K562 (cell line): ENCODE measurements around the gene GMNC. TPM values are rescaled to one million over a fixed set of nuclear protein-coding genes. Genes with fewer than 3 reads are reported as not detected.

ENCODE experiments used
- ATAC-seq: fragments of 200-7000 bp; cut with Tn5 transposase; 3 replicates; pipeline ENCODE4 v1.9.1; 2020; ENCODE audit warnings: moderate library complexity
- BruUV-seq: library from RNA; stranded (reverse); fragments of 400-500 nt; replicated peaks from 2 replicates; lab custom pipeline; 2021; lab: Mats Ljungman, UMichigan
- CTCF ChIA-PET: fragments of 300-600 bp; formaldehyde crosslinking; extraction: SDS; loops from one replicate; lab custom pipeline; 2021; ENCODE audit warnings: low intra/inter-chr PET ratio; lab: Yijun Ruan, JAX
- POLR2A ChIA-PET: fragments of 300-600, 350-650 bp; sonication (Branson Sonifier 250); formaldehyde crosslinking; extraction: SDS; loops from one replicate; lab custom pipeline; 2021; ENCODE audit warnings: antibody characterized with exemption, inconsistent platforms; lab: Yijun Ruan, JAX
- DNase-seq, 4 experiments: peaks; one replicate each; pipeline versions ENCODE4 v3.0.0 to v3.0.0-alpha.2; 2011 to 2018; ENCODE audit warnings: low spot score in 3 of 4, mixed read lengths in 3 of 4; ENCODE audit errors: extremely low read depth in 1 of 4
- FAIRE-seq: peaks from 2 replicates; lab custom pipeline; 2011; peaks lifted over from hg19 to GRCh38; lab: Jason Lieb, UNC
- H2AFZ ChIP-seq: 2 replicates; pipeline ENCODE4 v1.6.0; 2011; ENCODE audit warnings: low read depth, low read length, control low read depth, inconsistent platforms
- H3K27ac ChIP-seq: fragments of 200-600 bp; 3 replicates; pipeline ENCODE4 v1.8.0; 2011; ENCODE audit warnings: low read depth, mild to moderate bottlenecking, control low read depth, inconsistent platforms, low read length, moderate library complexity, mixed read lengths; ENCODE audit errors: extremely low read depth
- H3K27me3 ChIP-seq, 2 experiments: fragments of 300-600 bp in 1 of 2; 2 replicates in 1 of 2; 3 replicates in 1 of 2; pipeline versions ENCODE4 v1.6.0 to v1.8.0; 2011; ENCODE audit warnings: inconsistent platforms in 2 of 2, low read length in 2 of 2, mild to moderate bottlenecking in 1 of 2, mixed read lengths in 1 of 2, moderate library complexity in 1 of 2; ENCODE audit not compliant: control insufficient read depth in 2 of 2, insufficient read depth in 2 of 2
- H3K36me3 ChIP-seq: fragments of 300-600 bp; 3 replicates; pipeline ENCODE4 v1.8.0; 2011; ENCODE audit warnings: mild to moderate bottlenecking, low read length, inconsistent platforms; ENCODE audit not compliant: control insufficient read depth, insufficient read depth
- H3K4me1 ChIP-seq, 2 experiments: fragments of 200-600 bp in 1 of 2; replicated peaks in 1 of 2; 2 replicates in 1 of 2; 3 replicates in 1 of 2; pipeline versions ENCODE4 v1.5.1 to v1.8.0; 2011; ENCODE audit warnings: inconsistent platforms in 2 of 2, low read length in 2 of 2, mild to moderate bottlenecking in 1 of 2, mixed read lengths in 1 of 2, moderate library complexity in 1 of 2; ENCODE audit not compliant: control insufficient read depth in 2 of 2, insufficient read depth in 2 of 2
- H3K4me2 ChIP-seq: 2 replicates; pipeline ENCODE4 v1.6.1; 2011; ENCODE audit warnings: low read length, control low read depth, inconsistent platforms, mixed read lengths; ENCODE audit not compliant: insufficient read depth
- H3K4me3 ChIP-seq: fragments of 200-600 bp; sonication (generic), shearing (Covaris generic); 2 replicates; pipeline ENCODE4 v1.5.1; 2016; ENCODE audit warnings: control low read depth, inconsistent platforms
- H3K79me2 ChIP-seq: fragments of 200-600 bp; 3 replicates; pipeline ENCODE4 v1.8.0; 2011; ENCODE audit warnings: low read length, inconsistent platforms; ENCODE audit not compliant: control insufficient read depth, insufficient read depth
- H3K9ac ChIP-seq, 2 experiments: 2 replicates each; pipeline versions ENCODE4 v1.6.0 to v1.6.1; 2011; ENCODE audit warnings: low read depth in 2 of 2, low read length in 2 of 2, control low read depth in 1 of 2, inconsistent platforms in 1 of 2, mild to moderate bottlenecking in 1 of 2, mixed read lengths in 1 of 2; ENCODE audit not compliant: insufficient read depth in 1 of 2
- H3K9me1 ChIP-seq: one replicate; pipeline ENCODE4 v1.6.0; 2011; ENCODE audit warnings: inconsistent platforms, mild to moderate bottlenecking, low read length, moderate library complexity; ENCODE audit not compliant: control insufficient read depth, insufficient read depth
- H3K9me3 ChIP-seq: replicated peaks from 2 replicates; pipeline ENCODE4 v1.5.1; 2011; ENCODE audit warnings: low read depth, low read length, inconsistent platforms; ENCODE audit not compliant: control insufficient read depth, insufficient read depth
- H4K20me1 ChIP-seq: replicated peaks from 2 replicates; pipeline ENCODE4 v1.6.1; 2011; ENCODE audit warnings: low read length, inconsistent platforms, mixed read lengths; ENCODE audit not compliant: control insufficient read depth, insufficient read depth
- CREBBP ChIP-seq: IDR thresholded peaks from one replicate; pipeline ENCODE4 v1.6.1; 2012; ENCODE audit warnings: low read depth, mild to moderate bottlenecking, control low read depth, inconsistent platforms, low read length
- HINFP ChIP-seq: fragments of 450-650 bp; conservative IDR thresholded peaks from 2 replicates; pipeline ENCODE4 v1.6.1; 2016; ENCODE audit warnings: missing genetic modification characterization, low read depth, mild to moderate bottlenecking, control low read depth, missing compliant biosample characterization
- SMC3 ChIP-seq: conservative IDR thresholded peaks from 2 replicates; pipeline ENCODE4 v1.6.1; 2011; ENCODE audit warnings: low read depth, low read length, improper control_type of control experiment; ENCODE audit not compliant: insufficient read depth
- TCF7L2 ChIP-seq: fragments of 150-350 bp; IDR thresholded peaks from 2 replicates; pipeline ENCODE4 v1.6.1; 2016; ENCODE audit warnings: low read depth, mild to moderate bottlenecking, low read length, moderate library complexity
- TGIF2 ChIP-seq: sonication (generic); formaldehyde crosslinking; IDR thresholded peaks from 2 replicates; pipeline ENCODE4 v1.8.1; 2022; ENCODE audit warnings: mild to moderate bottlenecking, missing genetic modification reagents, moderate library complexity
- ZNF23 ChIP-seq: fragments of 250-450 bp; sonication (Bioruptor Pico); IDR thresholded peaks from 2 replicates; pipeline ENCODE4 v1.4.0; 2020; ENCODE audit warnings: mild to moderate bottlenecking
- ZNF280A ChIP-seq: fragments of 450-650 bp; IDR thresholded peaks from 2 replicates; pipeline ENCODE4 v1.6.1; 2018; ENCODE audit warnings: mild to moderate bottlenecking, low read depth; ENCODE audit not compliant: partially characterized antibody
- ZNF311 ChIP-seq: fragments of 250-450 bp; sonication (Bioruptor Pico); IDR thresholded peaks from 2 replicates; pipeline ENCODE4 v1.4.0; 2020; ENCODE audit warnings: mild to moderate bottlenecking, moderate library complexity
- ZNF764 ChIP-seq: fragments of 250-450 bp; sonication (Bioruptor Pico); IDR thresholded peaks from 2 replicates; pipeline ENCODE4 v1.4.0; 2020; ENCODE audit warnings: low read depth, mild to moderate bottlenecking, moderate library complexity
- ZNF830 ChIP-seq: fragments of 250-450 bp; sonication (Bioruptor Pico); IDR thresholded peaks from 2 replicates; pipeline ENCODE4 v1.5.0; 2021; ENCODE audit warnings: mild to moderate bottlenecking
- WGBS: fragments of 100-300 bp; shearing (Covaris generic); methylation state at CpG from one replicate; pipeline ENCODE4 v1.1.6; 2016; ENCODE audit warnings: low coverage, mixed read lengths; ENCODE audit not compliant: insufficient coverage; ENCODE audit errors: missing lambda C conversion rate; 5-methylcytosine and 5-hydroxymethylcytosine counted together
- in situ Hi-C: fragments of 300-500 bp; cut with MboI; formaldehyde crosslinking; loops from 4 replicates; pipeline ENCODE4 v1.15.0; 2018; ENCODE audit warnings: inconsistent platforms, mixed read lengths
- intact Hi-C: fragments of 100-400 bp; cut with micrococcal nuclease; formaldehyde crosslinking; loops from 2 replicates; pipeline ENCODE4 v1.14.2; 2022
- polyA plus RNA-seq, 8 experiments: library from polyadenylated mRNA; depleted of rRNA in 4 of 8; stranded (reverse) in 5 of 8; unstranded in 3 of 8; fragments of >200 nt; fragmentation: Nextera tagmentation in 2 of 8; fragmentation: Illumina TruSeq in 1 of 8; extraction: Ambion mirVana in 2 of 8; extraction: Trizol in 1 of 8; gene quantifications; 2 replicates each; pipeline versions ENCODE4 v1.2.1 to v1.2.3, GENCODE V29; 2011 to 2014; ENCODE audit warnings: inconsistent platforms in 1 of 8, missing spikeins in 1 of 8
- total RNA-seq, 7 experiments: library from RNA; depleted of rRNA in 6 of 7; stranded (reverse); fragments of >200 nt in 6 of 7; fragmentation: Illumina TruSeq in 2 of 7; extraction: Trizol in 2 of 7; gene quantifications; 2 replicates each; pipeline versions ENCODE4 v1.2.1 to v1.2.3, GENCODE V29; 2011 to 2021; ENCODE audit warnings: low replicate concordance in 1 of 7
- TF ChIP-seq, protein P1 (sequence below), 2 experiments: IDR thresholded peaks; 2 replicates each; pipeline ENCODE4 v1.6.1; 2012; ENCODE audit warnings: improper control_type of control experiment in 2 of 2, low read depth in 2 of 2, low read length in 2 of 2, borderline replicate concordance in 1 of 2
- TF ChIP-seq, protein P2 (sequence below): fragments of 450-650 bp; IDR thresholded peaks from 2 replicates; pipeline ENCODE4 v1.6.1; 2016; ENCODE audit warnings: low read depth, mild to moderate bottlenecking, moderate library complexity
- TF ChIP-seq, protein P3 (sequence below): fragments of 250-450 bp; sonication (Bioruptor Pico); IDR thresholded peaks from 2 replicates; pipeline ENCODE4 v1.5.1; 2021; ENCODE audit warnings: mild to moderate bottlenecking

GMNC gene
- total and polyA plus RNA-seq, 9 of the 15 experiments (the other 6 are each of a cell fraction or from before 2014, with no cell fraction given), result not detected

DNA sequence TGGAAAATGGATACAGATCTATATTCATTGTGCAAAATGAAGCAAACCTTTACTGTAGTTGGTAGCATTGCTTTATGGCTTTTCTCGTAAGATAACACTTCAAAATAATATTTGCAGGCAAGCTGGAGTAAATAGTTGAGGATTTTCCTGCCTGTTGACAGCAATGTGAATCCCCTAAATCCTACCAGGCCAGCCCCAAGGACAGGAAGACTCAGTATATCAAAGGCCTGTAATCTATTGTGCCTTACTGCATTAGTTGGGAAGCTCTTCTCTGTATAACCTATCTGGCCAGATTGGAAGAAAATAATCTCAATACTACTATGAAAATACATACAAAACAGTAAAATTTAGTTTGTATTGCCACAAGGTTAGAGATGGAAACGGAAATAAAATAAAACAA, 4.6 kb upstream of the GMNC start:
- no peak for ATAC-seq
- no TSS peak for BruUV-seq
- 0% methylated on average over 2 of the region's 2 CpGs for WGBS
- Histone ChIP-seq H3K9ac (no peak overlapping the region), H3K4me3 (no peak overlapping the region), H3K9me3 (no peaks in the 10 kb centered on the region), H3K9me1 (no peaks in the 10 kb centered on the region), H3K79me2 (no peaks in the 10 kb centered on the region), H4K20me1 (no peaks in the 10 kb centered on the region), H3K36me3 (no peaks in the 10 kb centered on the region), H3K27me3 (no peaks in the 10 kb centered on the region), H2AFZ (no peak overlapping the region), H3K4me1 (no peaks in the 10 kb centered on the region), H3K4me2 (no peak overlapping the region), H3K27ac (no peak overlapping the region)
- in situ Hi-C loops, result no loop called here
- CTCF ChIA-PET, result no interaction called here
- TF ChIP-seq SMC3, result no peak
- no peak for TF ChIP-seq TCF7L2
- TF ChIP-seq TGIF2 (CRISPR knock-in tag), result no peak
- TF ChIP-seq ZNF830 (CRISPR knock-in tag), result no peak
- TF ChIP-seq, protein P1, sequence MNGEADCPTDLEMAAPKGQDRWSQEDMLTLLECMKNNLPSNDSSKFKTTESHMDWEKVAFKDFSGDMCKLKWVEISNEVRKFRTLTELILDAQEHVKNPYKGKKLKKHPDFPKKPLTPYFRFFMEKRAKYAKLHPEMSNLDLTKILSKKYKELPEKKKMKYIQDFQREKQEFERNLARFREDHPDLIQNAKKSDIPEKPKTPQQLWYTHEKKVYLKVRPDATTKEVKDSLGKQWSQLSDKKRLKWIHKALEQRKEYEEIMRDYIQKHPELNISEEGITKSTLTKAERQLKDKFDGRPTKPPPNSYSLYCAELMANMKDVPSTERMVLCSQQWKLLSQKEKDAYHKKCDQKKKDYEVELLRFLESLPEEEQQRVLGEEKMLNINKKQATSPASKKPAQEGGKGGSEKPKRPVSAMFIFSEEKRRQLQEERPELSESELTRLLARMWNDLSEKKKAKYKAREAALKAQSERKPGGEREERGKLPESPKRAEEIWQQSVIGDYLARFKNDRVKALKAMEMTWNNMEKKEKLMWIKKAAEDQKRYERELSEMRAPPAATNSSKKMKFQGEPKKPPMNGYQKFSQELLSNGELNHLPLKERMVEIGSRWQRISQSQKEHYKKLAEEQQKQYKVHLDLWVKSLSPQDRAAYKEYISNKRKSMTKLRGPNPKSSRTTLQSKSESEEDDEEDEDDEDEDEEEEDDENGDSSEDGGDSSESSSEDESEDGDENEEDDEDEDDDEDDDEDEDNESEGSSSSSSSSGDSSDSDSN (IDR thresholded peaks at IDR 0.05; ENCODE audit: borderline replicate concordance in 1 of 2, low read depth in 2 of 2, low read length in 2 of 2), result no peak
- TF ChIP-seq, protein P2, sequence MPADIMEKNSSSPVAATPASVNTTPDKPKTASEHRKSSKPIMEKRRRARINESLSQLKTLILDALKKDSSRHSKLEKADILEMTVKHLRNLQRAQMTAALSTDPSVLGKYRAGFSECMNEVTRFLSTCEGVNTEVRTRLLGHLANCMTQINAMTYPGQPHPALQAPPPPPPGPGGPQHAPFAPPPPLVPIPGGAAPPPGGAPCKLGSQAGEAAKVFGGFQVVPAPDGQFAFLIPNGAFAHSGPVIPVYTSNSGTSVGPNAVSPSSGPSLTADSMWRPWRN, result no peak
- TF ChIP-seq CREBBP, result no peak
- TF ChIP-seq ZNF764, result no peak
- TF ChIP-seq ZNF280A, result no peak
- TF ChIP-seq, protein P3, sequence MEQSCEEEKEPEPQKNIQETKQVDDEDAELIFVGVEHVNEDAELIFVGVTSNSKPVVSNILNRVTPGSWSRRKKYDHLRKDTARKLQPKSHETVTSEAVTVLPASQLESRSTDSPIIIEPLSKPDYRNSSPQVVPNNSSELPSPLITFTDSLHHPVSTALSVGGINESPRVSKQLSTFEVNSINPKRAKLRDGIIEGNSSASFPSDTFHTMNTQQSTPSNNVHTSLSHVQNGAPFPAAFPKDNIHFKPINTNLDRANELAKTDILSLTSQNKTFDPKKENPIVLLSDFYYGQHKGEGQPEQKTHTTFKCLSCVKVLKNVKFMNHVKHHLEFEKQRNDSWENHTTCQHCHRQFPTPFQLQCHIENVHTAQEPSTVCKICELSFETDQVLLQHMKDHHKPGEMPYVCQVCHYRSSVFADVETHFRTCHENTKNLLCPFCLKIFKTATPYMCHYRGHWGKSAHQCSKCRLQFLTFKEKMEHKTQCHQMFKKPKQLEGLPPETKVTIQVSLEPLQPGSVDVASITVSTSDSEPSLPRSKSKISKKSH (CRISPR knock-in tag), result no peak
- TF ChIP-seq HINFP (tag), result no peak
- TF ChIP-seq ZNF311 (CRISPR knock-in tag), result no peak
- TF ChIP-seq ZNF23 (CRISPR knock-in tag), result no peak
- no peak for DNase-seq
- POLR2A ChIA-PET, result no interaction called here
- intact Hi-C loops, result no loop called here
- FAIRE-seq, result no peak
